Measurements from ENCODE around the gene C9orf85. TPM values are rescaled to one million over a fixed set of nuclear protein-coding genes. Genes with fewer than 3 reads are reported as not detected.
"Not testable (repeated sequence)": the region's sequence is repeated elsewhere in the genome, so short reads cannot be mapped to it uniquely, and the experiment has no call there.

Gene C9orf85
- total and polyA plus RNA-seq, 2 donors, result 11.1 to 29.8 TPM

DNA sequence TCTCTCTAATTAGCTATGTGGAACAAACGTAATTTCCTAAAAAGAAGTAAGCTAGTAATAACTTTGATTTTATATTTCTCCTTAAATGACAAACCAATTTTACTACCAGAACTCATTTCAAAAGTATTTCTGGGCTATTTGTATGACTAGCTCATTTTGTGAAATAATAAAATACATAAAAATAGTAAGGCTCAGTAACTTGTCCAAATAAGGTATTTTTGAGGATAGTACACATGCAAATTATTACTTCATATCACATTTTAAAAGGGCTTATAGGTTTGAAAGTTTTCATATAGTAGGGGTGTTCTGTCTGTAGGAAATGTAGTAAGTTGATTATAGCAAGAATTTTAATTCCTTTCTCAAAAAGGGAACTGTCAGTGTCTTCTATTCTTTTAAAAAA lies 26.5 kb downstream of the C9orf85 start:
- H3K4me1 ChIP-seq (ENCODE audit: insufficient read depth), result no peaks in the 10 kb centered on the region
- DNase-seq (ENCODE audit: extremely low spot score), result no peak
- no peaks in the 10 kb centered on the region for H3K36me3 ChIP-seq (ENCODE audit: insufficient read depth)
- no peak overlapping the region for H3K27ac ChIP-seq (ENCODE audit: low read depth)
- no peak overlapping the region for H3K4me3 ChIP-seq (ENCODE audit: low read depth, low read length)
- WGBS, result 74% methylated on average over 1 of the region's 1 CpG

DNA sequence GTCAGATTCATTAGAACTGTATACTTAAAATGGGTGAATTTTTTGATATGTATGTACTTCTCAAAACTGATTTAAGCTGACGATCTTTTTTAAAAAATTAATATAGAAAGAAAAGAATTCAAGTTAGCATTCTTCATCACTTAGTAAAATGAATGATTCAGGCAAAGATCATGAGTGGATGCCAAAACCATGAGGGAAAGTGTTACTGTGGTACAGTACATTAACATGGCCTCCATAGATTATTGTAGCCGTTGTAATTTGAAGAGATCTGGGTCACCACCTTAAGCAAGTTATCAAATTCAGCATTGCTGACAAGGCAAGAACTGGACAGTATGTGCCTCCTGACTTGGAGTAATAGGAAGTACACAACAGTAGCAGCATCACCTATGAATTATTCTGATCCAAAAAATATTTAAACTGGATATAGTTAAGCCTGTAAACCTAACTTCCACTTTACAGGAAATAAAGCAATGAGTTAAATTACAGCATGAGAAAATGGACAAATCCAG lies 29.7 kb downstream of the C9orf85 start:
- Histone ChIP-seq H3K27ac (ENCODE audit: low read depth) (no peak overlapping the region), H3K4me1 (ENCODE audit: insufficient read depth) (no peaks in the 10 kb centered on the region), H3K36me3 (ENCODE audit: insufficient read depth) (no peaks in the 10 kb centered on the region), H3K4me3 (ENCODE audit: low read depth, low read length) (no peak overlapping the region)
- 92% methylated on average over 2 of the region's 2 CpGs for WGBS
- no peak for DNase-seq (ENCODE audit: extremely low spot score)

DNA sequence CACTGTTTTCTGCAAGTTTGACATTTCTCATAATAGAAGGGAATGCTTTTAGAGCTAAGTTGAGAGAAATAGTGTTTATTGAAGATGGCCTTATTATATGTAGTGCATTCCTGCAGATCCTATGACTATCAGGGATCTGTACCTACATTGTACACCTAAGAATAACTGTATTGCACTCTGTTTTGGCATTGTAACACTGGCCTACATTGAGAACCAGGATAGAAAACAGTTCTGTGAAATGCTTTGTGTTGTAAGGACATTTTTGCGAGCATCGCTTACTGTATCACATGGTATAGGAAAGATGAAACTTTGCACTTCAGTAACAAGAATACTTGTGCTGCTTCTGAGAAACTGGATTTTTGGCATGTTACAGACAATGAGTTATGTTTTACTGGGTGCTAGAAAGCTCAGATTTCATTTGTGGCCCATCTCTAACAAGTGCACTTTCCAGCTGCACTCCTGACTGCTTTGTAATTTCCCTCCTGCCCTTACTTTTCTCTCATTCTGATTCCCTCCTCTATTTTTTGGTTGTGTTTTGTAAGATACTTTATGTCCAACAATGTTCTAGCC lies 30.6 kb downstream of the C9orf85 start:
- no peak for DNase-seq (ENCODE audit: extremely low spot score)
- Histone ChIP-seq H3K27ac (ENCODE audit: low read depth) (no peak overlapping the region), H3K4me3 (ENCODE audit: low read depth, low read length) (no peak overlapping the region), H3K36me3 (ENCODE audit: insufficient read depth) (no peaks in the 10 kb centered on the region), H3K4me1 (ENCODE audit: insufficient read depth) (no peaks in the 10 kb centered on the region)
- 74% methylated on average over 2 of the region's 2 CpGs for WGBS

DNA sequence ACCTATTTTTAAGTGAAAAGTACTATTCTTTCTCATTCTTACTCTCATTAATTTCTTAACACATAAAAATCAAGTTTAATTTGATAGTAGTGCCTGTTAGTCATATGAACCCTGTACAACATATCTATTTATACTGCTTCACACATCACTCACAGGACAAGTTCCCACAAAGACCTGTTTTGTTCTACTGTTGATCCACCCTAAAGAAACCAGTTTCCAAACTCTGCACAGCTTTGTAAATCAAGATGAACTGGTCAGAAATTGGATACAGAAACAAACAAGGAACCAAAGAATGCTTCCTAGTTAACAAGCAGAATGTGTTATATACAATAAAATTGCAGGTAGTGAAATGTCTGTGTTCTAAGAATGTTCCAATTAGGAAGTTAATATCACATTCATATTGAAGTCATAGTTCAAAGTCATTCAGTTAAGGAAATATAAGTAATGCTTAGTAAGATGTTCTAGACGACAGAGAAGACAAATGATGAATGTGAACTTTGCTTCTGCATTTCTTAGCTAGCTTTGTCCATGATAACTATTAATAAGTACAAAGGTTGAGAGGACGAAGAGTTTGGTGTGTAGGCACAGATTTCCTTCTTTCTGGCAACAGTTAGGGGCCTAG lies 33.4 kb downstream of the C9orf85 start:
- WGBS, result 72% methylated on average over 2 of the region's 2 CpGs
- no peak overlapping the region for H3K4me3 ChIP-seq (ENCODE audit: low read depth, low read length)
- no peaks in the 10 kb centered on the region for H3K4me1 ChIP-seq (ENCODE audit: insufficient read depth)
- peak overlapping the region; percentile 38 for H3K27ac ChIP-seq (ENCODE audit: low read depth)
- peak; percentile 56 for DNase-seq (ENCODE audit: extremely low spot score)
- H3K36me3 ChIP-seq (ENCODE audit: insufficient read depth), result no peaks in the 10 kb centered on the region

DNA sequence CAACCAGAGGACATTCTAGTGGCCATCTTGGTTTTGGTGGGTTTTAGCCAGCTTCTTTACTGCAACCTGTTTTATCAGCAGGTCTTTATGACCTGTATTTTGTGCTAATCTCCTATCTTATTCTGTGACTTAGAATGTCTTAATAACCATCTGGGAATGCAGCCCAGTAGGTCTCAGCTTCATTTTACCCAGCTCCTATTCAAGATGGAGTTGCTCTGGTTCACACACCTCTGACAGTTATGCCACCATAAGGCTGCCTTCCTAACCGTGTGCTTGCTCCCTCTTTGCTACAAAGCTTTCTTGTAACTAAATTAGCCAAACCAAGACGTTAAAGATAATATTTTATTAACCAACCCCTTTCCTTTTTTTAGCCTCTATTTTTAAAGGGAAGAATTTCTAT lies 43.2 kb downstream of the C9orf85 start:
- H3K4me1 ChIP-seq (ENCODE audit: insufficient read depth); H3K27ac ChIP-seq (ENCODE audit: low read depth); H3K4me3 ChIP-seq (ENCODE audit: low read depth, low read length); H3K36me3 ChIP-seq (ENCODE audit: insufficient read depth); DNase-seq (ENCODE audit: extremely low spot score): not testable (repeated sequence)
- WGBS, result 73% methylated on average over 2 of the region's 2 CpGs

DNA sequence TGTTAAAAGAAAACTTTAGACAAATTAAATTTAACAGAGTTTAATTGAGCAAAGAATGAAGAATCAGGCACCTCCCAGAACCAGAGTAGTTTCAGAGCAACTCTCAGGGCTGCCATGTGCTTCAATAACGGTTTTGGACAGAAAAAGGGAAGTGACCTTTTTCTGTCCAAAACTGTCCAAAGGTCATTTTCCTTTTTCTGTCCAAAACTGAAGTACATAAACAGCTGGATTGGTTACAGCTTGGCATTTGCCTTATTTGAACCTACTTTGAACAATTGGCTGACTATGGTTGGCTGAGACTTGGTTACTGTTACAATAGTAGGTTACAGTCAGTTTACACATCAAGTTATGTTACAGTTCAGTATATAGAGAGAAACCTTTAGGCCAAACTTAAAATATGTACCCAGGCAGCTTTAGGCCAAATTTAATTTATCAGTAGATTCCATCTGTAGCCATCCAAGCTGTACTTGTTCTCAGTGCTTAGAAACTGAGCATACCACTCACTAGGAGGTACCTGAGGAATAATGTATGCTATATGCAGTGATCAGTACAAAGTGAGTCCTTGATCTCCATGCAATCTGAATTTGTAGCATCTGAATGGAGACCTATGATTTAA lies 44.0 kb downstream of the C9orf85 start:
- no peak overlapping the region for H3K27ac ChIP-seq (ENCODE audit: low read depth)
- no peak overlapping the region for H3K4me3 ChIP-seq (ENCODE audit: low read depth, low read length)
- WGBS, result 60% methylated on average over 1 of the region's 1 CpG
- H3K4me1 ChIP-seq (ENCODE audit: insufficient read depth), result no peaks in the 10 kb centered on the region
- no peak for DNase-seq (ENCODE audit: extremely low spot score)
- no peaks in the 10 kb centered on the region for H3K36me3 ChIP-seq (ENCODE audit: insufficient read depth)

DNA sequence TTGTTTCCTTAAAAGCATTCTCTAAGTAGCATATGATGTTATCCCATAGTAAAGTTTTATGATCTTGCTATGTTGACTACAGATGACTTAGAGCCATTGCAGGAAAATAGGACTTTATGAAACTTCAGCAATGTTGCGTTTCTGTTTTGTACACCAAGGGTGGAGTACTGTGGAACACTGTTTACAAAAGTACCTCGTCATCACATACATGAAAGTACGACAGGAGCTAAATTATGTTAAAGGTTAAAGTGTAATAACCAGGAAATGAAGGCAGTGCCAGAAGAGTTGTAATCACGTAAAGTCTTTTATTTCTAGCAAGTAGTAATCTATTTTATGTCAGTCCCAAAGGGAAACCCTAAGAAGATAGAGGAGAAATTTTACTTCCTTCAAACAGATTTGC lies 50.9 kb downstream of the C9orf85 start:
- Histone ChIP-seq H3K4me1 (ENCODE audit: insufficient read depth) (no peaks in the 10 kb centered on the region), H3K36me3 (ENCODE audit: insufficient read depth) (no peaks in the 10 kb centered on the region), H3K27ac (ENCODE audit: low read depth) (peak overlapping the region; percentile 38), H3K4me3 (ENCODE audit: low read depth, low read length) (no peak overlapping the region)
- no peak for DNase-seq (ENCODE audit: extremely low spot score)
- WGBS, result 56% methylated on average over 4 of the region's 4 CpGs

DNA sequence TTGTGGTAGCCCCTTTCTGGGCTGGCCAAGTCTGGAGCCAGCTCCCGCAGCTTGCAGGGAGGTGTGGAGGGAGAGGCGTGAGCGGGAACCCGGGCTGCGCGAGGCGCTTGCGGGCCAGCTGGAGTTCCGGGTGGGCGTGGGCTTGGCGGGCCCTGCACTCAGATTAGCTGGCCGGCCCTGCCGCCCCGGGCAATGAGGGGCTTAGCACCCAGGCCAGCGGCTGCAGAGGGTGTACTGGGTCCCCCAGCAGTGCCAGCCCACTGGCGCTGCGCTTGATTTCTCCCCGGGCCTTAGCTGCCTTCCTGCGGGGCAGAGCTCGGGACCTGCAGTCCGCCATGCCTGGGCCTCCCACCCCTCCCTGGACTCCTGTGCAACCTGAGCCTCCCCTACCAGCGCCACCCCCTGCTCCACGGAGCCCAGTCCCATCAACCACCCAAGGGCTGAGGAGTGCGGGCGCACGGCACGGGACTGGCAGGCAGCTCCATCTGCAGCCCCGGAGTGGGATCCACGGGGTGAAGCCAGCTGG lies 52.1 kb downstream of the C9orf85 start:
- H3K36me3 ChIP-seq (ENCODE audit: insufficient read depth); H3K4me3 ChIP-seq (ENCODE audit: low read depth, low read length); H3K27ac ChIP-seq (ENCODE audit: low read depth); DNase-seq (ENCODE audit: extremely low spot score); H3K4me1 ChIP-seq (ENCODE audit: insufficient read depth): not testable (repeated sequence)
- 94% methylated on average over 29 of the region's 29 CpGs for WGBS

DNA sequence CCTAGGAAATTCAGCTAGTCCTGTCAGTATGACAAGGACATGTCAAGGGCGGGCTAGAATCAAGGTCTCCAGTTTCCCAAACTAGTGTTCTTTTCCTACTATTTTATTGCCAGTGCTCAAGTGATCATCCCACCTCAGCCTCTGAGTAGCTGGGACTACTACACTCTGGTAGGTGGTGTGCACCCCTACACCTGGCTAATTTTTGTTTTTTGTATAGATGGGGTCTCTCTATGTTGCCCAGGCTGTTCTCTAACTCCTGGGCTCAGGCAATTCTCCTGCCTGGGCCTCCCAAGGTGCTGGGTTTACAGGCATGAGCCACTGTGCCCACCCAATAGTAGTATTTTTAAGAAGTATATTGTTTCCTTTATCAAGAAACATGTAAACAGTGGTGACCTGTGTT lies 54.0 kb downstream of the C9orf85 start:
- Histone ChIP-seq H3K4me3 (ENCODE audit: low read depth, low read length) (no peak overlapping the region), H3K36me3 (ENCODE audit: insufficient read depth) (no peaks in the 10 kb centered on the region), H3K27ac (ENCODE audit: low read depth) (no peak overlapping the region), H3K4me1 (ENCODE audit: insufficient read depth) (no peaks in the 10 kb centered on the region)
- 100% methylated on average over 1 of the region's 1 CpG for WGBS
- DNase-seq (ENCODE audit: extremely low spot score), result no peak

- no peak for DNase-seq (ENCODE audit: extremely low spot score)
- Histone ChIP-seq H3K4me3 (ENCODE audit: low read depth, low read length) (no peak overlapping the region), H3K27ac (ENCODE audit: low read depth) (no peak overlapping the region), H3K36me3 (ENCODE audit: insufficient read depth) (peaks cover 2% of the 10 kb centered on the region), H3K4me1 (ENCODE audit: insufficient read depth) (no peaks in the 10 kb centered on the region)
- WGBS, result 50% methylated on average over 5 of the region's 5 CpGs
Observed at GRCh38 chr9:71966601-71967000, 55.2 kb downstream of the C9orf85 start.

DNA sequence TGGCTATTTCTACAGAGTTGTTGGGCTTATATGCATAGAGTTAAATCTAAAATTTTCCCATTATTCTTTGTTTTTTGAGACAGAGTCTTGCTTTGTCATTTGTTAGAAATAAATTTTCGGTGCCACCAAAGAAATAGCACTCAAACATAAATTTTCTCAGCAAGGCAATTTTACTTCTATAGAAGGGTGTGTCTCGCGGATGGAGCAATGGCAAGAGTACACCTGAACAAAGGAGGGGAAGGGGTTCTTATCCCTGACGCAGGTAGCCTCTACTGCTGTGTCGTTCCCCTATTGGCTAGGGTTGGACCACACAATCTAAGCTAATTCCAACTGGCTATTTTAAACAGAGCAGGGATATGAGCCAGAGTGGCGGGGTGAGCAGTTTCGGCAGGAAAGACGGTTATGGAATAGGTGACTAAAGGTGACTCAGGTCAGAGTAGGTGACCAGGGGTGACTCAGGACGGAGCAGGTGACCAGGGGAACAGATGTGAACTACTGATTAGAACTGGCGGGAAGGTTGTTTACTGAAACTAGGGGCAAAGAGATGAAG lies 57.2 kb downstream of the C9orf85 start:
- H3K36me3 ChIP-seq (ENCODE audit: insufficient read depth), result peaks cover 2% of the 10 kb centered on the region
- DNase-seq (ENCODE audit: extremely low spot score), result no peak
- no peaks in the 10 kb centered on the region for H3K4me1 ChIP-seq (ENCODE audit: insufficient read depth)
- no peak overlapping the region for H3K27ac ChIP-seq (ENCODE audit: low read depth)
- 88% methylated on average over 10 of the region's 10 CpGs for WGBS
- H3K4me3 ChIP-seq (ENCODE audit: low read depth, low read length), result no peak overlapping the region

DNA sequence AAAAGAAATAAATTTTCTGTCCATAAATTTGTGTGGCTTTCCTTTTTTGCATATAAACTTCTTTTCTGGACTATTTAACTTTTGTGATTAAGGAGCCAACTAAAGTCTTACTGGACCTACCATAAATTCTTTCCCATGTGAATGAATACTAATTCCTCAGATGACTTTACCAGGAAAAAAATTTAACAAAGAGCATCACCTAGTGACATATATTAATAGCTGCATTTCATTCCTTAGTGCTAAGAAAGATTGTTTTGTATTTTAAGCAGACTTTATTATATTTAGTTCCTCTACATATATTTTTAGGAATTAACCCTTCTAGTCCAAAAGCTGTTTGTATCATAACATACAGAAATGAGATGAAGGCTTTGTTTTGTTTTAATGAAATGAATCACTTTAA lies 64.4 kb downstream of the C9orf85 start:
- Histone ChIP-seq H3K36me3 (ENCODE audit: insufficient read depth) (peaks cover under 1% of the 10 kb centered on the region), H3K4me3 (ENCODE audit: low read depth, low read length) (no peak overlapping the region), H3K4me1 (ENCODE audit: insufficient read depth) (no peaks in the 10 kb centered on the region), H3K27ac (ENCODE audit: low read depth) (no peak overlapping the region)
- no peak for DNase-seq (ENCODE audit: extremely low spot score)

DNA sequence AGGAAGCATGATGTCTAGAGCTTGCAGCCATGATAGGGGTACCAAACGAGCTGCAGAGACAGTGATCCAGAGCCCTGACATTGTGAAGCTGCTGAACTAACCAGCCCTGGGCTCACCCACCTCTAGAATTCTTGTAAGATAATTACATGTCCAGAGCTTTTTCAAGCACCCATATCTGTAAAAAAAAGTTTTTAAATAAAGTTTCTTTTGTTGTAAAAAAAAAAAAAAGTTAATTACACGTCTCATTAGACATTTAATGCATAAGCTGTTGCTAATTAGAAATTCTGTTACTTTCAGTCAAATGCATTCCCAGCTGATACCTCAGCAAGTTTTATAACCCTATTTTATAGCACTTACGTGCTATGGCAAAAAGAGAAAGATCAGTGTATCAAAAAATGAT lies 65.6 kb downstream of the C9orf85 start:
- Histone ChIP-seq H3K4me1 (ENCODE audit: insufficient read depth) (no peaks in the 10 kb centered on the region), H3K4me3 (ENCODE audit: low read depth, low read length) (no peak overlapping the region), H3K36me3 (ENCODE audit: insufficient read depth) (no peaks in the 10 kb centered on the region), H3K27ac (ENCODE audit: low read depth) (no peak overlapping the region)
- no peak for DNase-seq (ENCODE audit: extremely low spot score)
- 79% methylated on average over 3 of the region's 3 CpGs for WGBS
